GM19397 (cell line): ENCODE results near the gene GARRE1.
"Not testable (repeated sequence)": the region's sequence is repeated elsewhere in the genome, so short reads cannot be mapped to it uniquely, and the experiment has no call there.

Source experiments
- ATAC-seq: cut with Tn5 transposase; IDR thresholded peaks from one replicate; pipeline ENCODE4 v1.9.1; 2021; ENCODE audit warnings: mild to moderate bottlenecking, moderate library complexity; ENCODE audit not compliant: unreplicated experiment

The GARRE1 gene

GRCh38 chr19:34229721-34230120 is 24.6 kb upstream of the GARRE1 start:
- ATAC-seq, result no peak

DNA sequence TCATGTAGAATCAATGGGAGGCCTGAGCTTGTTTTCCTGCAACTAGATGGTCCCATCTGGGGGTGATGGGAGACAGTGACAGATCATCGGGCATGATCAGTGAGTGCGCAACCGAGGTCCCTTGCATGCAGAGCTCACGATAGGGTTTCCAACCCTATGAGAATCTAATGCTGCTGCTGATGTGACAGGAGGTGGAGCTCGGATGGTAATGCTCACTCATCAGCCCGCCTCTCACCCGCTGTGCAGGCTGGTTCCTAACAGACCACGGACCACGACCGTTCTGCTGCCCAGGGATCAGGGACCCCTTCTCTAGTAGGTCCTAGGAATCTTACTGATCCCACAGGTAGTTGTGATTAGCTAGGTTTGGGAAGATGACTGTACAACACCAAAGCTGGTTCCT is 23.5 kb upstream of the GARRE1 start:
- no peak for ATAC-seq

DNA sequence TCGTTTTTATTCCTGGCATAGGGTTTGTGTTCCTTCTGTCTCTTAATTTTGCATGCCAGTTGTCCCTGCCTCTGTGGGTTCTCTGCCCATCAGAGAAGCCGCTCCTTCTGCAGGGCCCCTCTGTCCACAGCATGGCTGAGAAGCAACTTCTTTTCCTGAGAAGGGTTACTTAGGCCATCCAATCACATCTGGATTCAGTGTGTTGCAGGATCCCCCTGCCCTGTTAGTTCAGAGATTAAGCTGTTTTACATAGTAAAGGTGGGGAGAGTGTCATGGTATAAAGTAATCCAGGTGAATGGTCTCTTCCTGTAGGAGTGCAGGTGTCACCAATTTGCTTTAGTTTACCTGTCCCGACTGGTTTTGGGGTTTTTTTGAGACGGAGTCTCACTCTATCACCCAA is 22.9 kb upstream of the GARRE1 start:
- no peak for ATAC-seq

DNA sequence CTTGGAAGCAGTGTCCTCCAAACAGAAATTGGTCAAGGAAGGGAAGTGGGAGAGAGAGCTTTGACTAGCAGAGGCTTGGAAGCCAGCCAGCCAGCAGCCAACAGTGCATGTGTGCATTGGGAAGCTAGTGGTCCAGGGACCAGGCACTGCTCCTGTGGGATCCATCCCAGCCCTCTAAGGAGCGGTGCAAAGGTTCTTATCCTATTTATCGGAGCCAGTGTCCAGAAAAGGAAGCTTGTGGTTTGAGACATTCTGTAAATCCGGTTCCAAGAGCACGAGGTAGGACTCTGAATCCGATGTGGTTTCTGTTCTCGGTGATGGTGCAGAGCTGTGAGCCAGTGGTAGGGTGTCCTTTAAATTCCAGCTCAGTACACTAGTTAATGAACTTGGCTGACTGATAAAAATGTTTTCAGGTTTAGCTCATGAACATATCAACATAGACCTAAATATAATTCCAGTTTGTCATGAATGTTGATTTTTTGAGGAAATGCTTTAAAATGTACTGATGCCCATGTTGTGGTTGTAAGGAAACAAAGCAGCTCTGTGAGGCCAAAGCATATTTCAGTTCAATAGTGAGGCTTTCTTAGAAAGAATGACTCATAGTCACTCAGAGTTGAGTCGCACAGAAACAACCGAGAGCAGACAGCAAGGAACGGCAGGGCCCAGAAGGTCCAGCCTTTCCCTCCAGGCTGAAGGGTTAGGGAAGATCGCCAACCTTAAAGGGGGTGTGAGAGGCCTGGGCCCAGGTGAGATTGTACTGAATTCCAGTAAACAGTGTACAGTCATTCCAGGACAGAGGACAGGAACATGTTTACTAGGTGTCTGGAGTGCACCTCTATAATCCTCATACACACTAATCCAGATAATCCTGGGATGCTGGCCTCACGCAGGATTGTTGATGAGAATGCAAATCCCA is 21.5 kb upstream of the GARRE1 start:
- no peak for ATAC-seq

GRCh38 chr19:34235425-34235940 is 18.9 kb upstream of the GARRE1 start:
- ATAC-seq, result no peak

GRCh38 chr19:34236035-34236987 is 18.0 kb upstream of the GARRE1 start:
- ATAC-seq, result no peak

GRCh38 chr19:34237283-34237682 is 17.1 kb upstream of the GARRE1 start:
- ATAC-seq, result no peak

GRCh38 chr19:34237939-34238338 is 16.4 kb upstream of the GARRE1 start:
- no peak for ATAC-seq

DNA sequence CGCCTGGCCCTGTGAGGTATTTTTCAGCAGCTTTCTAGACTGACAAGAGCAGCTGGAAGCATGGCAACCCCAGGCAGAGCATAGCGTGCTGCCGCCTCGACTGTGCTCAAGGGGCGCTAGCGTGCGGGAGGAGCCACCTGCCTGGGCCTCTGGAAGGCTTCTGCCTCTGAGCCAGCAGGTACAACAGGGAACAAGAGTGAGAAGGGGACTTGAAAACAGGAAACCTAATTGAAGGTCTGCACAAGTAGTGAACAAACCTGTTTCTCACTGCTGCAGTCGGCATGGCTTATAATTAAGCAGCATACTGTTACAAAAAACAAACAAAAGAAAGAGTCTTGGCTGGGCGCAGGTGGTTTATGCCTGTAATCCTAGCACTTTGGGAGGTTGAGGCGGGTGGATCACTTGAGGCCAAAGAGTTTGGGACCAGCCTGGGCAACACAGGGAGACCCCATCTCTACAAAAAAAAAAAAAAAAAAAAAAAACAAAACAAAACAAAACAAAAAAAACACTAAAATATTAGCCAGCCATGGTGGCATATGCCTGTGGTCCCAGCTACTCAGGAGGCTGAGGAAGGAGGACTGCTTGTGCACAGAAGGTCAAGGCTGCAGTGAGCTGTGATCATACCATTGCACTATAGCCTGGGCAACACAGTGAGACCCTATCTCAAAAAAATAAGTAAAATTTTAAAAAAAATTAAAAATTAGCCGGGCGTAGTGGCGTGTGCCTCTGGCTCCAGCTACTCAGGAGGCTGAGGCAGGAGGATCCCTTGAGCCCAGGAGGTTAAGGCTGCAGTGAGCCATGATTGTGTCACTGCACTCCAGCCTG is 12.6 kb upstream of the GARRE1 start:
- ATAC-seq, result no peak

DNA sequence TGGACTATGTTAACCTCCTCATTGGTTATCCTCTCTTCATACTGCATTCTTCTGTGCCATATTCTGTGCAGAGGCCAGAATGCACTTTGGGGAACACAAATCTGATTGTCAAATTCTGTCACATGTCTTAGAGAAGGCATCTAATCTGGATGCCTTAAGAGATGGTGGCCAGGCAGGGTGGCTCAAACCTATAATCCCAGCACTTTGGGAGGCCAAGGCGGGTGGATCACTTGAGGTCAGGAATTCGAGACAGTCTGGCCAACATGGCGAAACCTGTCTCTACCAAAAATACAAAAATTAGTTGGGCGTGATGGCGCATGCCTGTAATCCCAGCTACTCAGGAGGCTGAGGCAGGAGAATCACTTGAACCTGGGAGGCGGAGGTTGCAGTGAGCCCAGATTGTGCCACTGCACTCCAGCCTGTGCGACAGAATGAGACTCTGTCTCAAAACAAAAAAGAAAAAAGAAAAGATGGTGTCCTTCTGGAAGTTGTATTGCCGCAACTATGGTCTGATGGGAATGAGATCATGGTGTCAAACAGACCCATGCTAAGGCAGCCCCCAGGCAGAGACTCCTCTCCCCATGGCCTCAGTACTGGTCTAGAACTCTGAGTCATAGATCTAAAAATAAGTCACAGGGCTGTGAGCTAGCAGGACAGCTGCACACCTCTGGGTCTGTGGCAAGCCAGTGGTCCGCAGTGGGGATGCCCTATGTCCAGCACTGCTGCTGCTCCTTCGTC is 11.0 kb upstream of the GARRE1 start:
- ATAC-seq, result not testable (repeated sequence)

GRCh38 chr19:34243876-34244578 is 10.3 kb upstream of the GARRE1 start:
- ATAC-seq, result no peak

- no peak for ATAC-seq
Measured at GRCh38 chr19:34244611-34245299, 9.6 kb upstream of the GARRE1 start.

DNA sequence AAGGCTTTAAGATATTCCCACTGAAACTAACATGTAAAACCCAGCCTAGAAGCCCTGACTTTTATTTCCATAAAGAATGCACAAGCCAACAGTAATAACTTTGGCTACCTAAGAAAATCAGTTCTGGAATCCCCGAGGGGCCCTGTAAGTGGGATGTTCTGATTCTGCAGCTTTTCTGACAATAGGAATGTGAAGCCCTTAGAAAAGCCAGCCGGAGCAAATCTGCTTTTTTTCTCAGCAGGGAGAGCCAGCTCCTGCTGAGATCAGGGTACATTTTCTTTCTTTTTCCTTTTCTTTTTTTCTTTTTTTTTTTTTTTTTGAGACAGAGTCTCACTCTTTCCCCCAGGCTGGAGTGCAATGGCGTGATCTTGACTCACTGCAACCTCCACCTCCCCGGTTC is 8.0 kb upstream of the GARRE1 start:
- no peak for ATAC-seq

DNA sequence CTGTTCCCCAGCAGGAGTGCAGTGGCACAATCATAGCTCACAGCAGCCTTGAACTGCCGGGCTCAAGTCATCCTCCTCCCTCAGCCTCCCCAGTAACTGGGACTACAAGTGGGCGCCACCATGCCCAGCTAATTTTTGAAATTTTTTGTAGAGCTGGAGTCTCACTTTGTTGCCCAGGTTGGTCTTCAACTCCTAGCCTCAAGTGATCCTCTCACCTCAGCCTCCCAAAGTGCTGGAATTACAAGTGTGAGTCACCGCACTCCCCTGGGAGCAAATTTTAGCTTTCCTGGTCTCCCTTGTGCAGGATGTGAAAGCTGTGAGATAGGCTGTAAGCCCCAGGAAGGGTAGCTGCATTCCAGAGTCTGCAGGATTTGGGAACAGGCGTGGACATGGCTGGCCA is 5.4 kb upstream of the GARRE1 start:
- no peak for ATAC-seq

GRCh38 chr19:34253167-34253566 is 1.2 kb upstream of the GARRE1 start:
- not testable (repeated sequence) for ATAC-seq

DNA sequence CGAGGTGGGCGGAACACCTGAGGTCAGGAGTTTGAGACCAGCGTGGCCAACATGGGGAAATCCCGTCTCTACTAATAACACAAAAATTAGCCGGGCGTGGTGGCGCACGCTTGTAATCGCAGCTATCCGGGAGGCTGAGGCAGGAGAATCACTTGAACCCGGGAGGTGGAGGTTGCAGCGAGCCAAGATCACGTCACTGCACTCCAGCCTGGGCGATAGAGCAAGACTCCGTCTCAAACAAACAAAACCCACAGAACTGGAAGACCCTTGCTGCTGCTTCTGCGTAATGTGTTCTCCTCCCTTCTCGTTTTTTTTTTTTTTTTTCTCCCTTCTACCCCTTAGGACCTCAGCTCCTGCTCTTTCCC is 691 bp upstream of the GARRE1 start:
- ATAC-seq, result not testable (repeated sequence)

DNA sequence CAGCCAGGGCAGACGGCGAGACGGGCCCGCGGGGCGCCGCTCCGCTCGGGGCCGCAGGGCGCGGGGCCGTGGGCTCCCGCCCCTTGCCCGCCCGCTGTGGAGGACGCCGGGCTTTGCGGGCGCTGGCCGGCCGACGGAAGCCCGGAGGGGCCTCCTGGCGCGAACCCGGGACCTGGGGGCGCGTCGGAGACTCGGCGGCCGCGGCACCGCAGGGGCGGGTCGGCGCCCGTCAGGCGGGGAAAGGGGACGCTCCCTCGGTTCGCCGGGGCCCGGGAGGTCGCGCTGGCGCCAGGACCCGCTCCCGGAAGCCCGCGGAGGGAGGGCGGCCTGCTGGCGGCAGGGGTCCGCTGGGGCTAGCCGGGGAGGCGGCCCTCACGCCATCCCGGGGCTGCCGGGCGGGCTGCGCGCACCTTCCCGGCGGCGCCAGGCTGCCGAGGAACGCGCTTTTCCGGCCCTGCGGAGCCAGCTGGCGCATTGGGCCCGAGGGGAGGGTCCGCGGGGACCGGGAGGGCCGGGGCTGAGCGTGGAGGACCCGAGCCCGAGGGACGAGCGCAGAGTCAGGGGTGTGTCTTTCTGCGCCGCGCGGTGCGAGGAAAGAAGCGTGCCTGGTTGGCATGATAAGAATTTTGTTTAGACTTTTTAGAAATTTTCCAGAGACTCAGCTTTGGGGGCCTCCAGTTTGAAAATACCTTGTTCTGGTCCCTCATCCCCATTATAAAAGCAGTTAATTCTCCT is 511 bp downstream of the GARRE1 start:
- peak; percentile 58 for ATAC-seq

- ATAC-seq, result no peak
Measured at GRCh38 chr19:34255546-34255945, 1.2 kb downstream of the GARRE1 start.
